AG08395 (cell line): ENCODE data around the gene KRTAP10-7.
"Not testable (repeated sequence)": the region's sequence is repeated elsewhere in the genome, so short reads cannot be mapped to it uniquely, and the experiment has no call there.

ENCODE experiments used
- DNase-seq: peaks from one replicate; pipeline ENCODE4 v3.0.0; 2012; ENCODE audit warnings: mixed read lengths, low spot score

The KRTAP10-7 gene

GRCh38 chr21:44636209-44637017, 36.0 kb downstream of the KRTAP10-7 start:
- DNase-seq, result no peak

GRCh38 chr21:44637018-44637850, 36.8 kb downstream of the KRTAP10-7 start, which contains the start of gene KRTAP10-10:
Gene KRTAP10-10 (plus strand): TSS chr21:44637356. CDS start chr21:44637418, 62 bp downstream.
- no peak for DNase-seq

GRCh38 chr21:44637851-44638348, 37.5 kb downstream of the KRTAP10-7 start:
- not testable (repeated sequence) for DNase-seq

DNA sequence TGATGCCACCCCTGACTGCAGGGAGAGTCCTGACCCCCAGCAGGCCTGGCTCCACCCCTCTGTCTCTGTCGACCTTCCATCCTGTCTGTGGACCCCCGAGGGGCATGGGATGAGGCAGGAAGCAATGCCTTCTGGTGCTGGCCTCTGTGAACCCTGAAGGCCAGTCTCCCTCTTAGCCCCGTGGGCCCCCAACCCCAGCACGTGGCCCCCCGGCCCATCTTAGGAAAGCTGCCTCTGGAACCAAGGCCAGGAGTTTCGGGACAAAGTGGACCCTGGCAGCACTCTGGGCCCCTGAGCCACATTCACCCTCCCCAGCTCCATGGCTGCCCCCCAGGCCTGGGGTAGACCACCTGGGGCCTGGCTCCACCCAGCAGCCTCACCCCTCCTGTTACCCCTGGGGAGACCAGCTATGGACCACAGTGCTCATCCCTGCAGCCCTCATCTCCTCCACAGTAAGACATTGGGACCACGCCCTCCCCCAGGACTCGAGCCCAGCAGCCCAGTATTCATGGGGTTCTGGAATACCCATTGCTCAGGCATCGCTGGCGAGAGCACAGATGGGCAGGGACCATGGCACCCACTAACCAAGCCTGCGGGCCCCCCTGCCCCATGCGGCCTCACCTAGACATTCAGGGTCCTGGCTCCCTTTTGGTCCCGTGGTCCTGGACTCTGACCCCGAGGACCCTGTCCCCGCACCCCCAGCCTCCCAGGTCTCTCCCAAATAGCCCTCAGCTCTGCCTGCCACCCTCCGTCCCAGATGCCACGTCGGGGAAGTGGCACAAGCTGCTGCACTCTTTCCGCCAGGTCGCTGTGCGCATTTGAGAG, 38.3 kb downstream of the KRTAP10-7 start:
- DNase-seq, result not testable (repeated sequence)

DNA sequence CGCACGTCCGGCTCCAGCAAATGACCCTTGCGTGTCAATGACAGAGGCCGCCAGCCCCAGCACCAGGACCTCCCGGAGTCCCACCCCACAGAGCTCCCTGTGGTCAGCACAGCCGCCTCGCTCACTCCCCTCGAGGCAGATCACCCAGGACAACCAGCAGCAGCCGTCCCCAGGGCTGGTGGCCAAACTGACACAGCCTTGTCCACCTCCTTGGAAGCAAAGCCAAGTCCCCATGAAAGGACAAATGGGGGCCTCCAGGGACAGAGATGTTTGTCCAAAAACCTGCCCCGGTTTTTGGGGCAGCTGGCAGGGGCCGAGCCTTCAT, 38.9 kb downstream of the KRTAP10-7 start:
- DNase-seq, result no peak

DNA sequence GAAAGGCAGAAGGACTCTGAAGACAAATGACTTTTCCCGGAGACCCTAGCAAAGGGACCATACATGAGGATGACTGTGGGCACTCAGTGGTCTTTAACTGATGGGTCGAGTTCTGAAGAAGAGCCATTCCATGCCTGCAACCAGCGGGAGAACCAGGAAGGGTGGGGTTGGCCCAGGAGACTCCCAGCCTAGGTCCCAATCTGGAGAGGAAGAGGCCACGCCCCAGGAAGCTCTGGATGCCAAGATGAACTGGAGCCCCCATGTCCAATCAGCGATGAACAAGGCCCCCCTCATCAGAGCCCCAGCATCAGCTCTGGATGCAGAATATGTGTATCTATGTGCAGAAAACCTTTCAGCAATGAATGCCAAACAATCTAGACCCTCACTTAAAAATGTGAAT, 40.4 kb downstream of the KRTAP10-7 start:
- no peak for DNase-seq

GRCh38 chr21:44643741-44644310, 43.4 kb downstream of the KRTAP10-7 start:
- DNase-seq, result no peak

DNA sequence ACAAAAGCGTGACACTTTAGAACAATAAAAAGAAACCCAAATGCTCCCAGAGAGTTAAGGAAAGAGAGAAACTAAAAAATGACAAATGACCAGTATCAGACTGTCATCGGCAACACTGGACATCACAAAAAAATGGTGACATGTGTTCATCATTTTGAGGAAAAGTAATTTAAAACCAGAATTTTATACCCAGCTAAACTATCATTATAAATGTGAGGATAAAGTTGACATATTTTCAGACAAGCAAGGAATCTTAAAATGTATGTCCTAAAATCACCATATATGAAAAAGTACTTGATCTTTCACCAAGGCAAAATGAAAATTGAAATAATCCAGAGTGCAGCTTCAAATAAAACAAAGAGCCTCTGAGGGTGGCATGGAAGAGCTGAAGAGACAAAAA, 44.5 kb downstream of the KRTAP10-7 start:
- DNase-seq, result no peak

DNA sequence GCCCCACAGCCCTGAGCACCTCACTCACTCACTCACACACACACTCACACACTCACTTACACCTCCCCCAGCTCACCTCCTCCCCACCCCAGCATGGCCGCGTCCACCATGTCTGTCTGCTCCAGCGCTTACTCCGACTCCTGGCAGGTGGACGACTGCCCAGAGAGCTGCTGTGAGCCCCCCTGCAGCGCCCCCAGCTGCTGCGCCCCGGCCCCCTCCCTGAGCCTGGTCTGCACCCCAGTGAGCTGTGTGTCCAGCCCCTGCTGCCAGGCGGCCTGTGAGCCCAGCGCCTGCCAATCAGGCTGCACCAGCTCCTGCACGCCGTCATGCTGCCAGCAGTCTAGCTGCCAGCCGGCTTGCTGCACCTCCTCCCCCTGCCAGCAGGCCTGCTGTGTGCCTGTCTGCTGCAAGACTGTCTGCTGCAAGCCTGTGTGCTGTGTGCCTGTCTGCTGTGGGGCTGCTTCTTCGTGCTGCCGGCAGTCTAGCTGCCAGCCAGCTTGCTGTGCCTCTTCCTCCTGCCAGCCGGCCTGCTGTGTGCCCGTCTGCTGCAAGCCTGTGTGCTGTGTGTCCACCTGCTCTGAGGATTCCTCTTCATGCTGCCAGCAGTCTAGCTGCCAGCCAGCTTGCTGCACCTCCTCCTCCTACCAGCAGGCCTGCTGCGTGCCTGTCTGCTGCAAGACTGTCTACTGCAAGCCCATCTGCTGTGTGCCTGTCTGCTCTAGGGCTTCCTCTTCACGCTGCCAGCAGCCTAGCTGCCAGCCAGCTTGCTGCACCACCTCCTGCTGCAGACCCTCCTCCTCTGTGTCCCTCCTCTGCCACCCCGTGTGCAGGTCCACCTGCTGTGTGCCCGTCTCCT, 46.2 kb downstream of the KRTAP10-7 start, which contains the start of gene KRTAP10-11:
KRTAP10-11 (plus strand) TSS at position 49 of the 856 bp plus-strand sequence; CDS start at position 94, 45 bp downstream.
- DNase-seq, result not testable (repeated sequence)

- DNase-seq, result no peak
These were observed 46.8 kb downstream of the KRTAP10-7 start for GRCh38 chr21:44647222-44647552.

GRCh38 chr21:44648557-44649311, 48.3 kb downstream of the KRTAP10-7 start:
- DNase-seq, result no peak

DNA sequence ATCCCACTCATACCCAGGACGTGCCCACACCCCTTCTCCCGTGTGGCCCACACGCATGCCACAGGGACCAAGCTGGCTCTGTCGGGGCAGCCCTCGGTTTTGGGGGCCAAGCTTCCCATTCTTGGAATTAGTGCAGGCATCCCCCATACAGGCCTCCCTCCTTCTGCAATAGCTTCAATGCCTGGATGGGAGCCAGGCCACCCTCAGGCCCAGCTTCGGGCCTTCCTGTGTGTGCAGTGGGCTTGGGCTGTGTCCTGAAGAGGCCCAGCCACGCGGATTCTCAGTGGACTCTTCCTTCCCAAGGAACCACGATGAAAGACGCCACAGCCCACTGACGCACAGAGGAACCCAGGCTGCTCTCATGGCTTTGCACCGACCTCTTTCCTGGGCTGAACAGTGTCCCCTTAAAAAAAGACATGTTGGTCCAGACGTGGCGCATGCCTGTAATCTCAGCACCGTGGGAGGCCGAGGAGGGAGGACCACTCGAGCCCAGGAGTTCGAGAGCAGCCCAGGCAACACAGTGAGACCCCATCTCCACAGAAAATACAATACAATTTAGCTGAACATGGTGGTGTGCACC, 49.2 kb downstream of the KRTAP10-7 start:
- DNase-seq, result no peak

GRCh38 chr21:44650265-44650972, 50.0 kb downstream of the KRTAP10-7 start:
- DNase-seq, result no peak

DNA sequence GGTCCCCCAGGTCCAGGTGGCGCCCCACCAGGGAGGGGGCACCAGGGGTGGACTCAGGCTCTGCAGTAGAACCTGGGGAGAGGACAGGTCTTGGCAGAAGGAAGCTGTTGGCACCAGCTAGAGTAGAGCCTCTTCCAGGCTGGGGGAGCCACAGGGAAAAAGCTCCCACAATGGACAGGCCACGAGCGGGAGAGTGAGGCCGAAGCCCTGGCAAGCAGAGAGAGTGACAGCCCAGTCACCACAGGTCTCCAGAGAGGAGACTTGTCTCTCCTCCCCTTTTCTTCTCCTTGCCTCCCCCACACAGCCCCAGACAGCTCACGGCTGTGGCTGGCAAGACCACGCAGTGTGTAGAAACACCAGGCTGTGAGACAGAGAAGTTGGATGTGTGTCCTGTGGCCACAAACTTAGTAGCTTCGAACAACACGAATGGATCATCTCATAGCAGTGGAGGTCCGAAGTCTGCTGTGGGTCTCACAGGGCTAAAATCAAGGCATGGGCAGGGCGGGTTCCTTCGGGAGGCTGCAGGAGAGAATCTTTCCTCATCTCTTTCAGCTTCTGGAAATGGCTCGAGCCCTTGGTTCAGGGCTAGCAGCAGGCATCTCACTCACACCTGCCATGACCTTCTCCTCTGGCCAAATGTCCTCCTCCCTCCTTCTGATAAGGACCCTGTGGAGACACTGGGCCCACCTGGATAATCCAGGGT, 50.7 kb downstream of the KRTAP10-7 start:
- no peak for DNase-seq
